D721Med (cell line): Measurements from ENCODE around the gene ANKRD62.
"Not testable (repeated sequence)": the region's sequence is repeated elsewhere in the genome, so short reads cannot be mapped to it uniquely, and the experiment has no call there.

ENCODE experiments used
- DNase-seq: peaks from one replicate; pipeline ENCODE4 v3.0.0; 2011; ENCODE audit warnings: low spot score; ENCODE audit not compliant: insufficient read length
- FAIRE-seq: peaks from 2 replicates; lab custom pipeline; 2011; peaks lifted over from hg19 to GRCh38; lab: Jason Lieb, UNC
- CTCF ChIP-seq: IDR thresholded peaks from 2 replicates; pipeline ENCODE4 v1.5.1; 2012; ENCODE audit warnings: mild to moderate bottlenecking, control low read depth; ENCODE audit not compliant: insufficient read depth; ENCODE audit errors: missing control alignments

ANKRD62 gene

GRCh38 chr18:12066910-12067511 lies 26.6 kb upstream of the ANKRD62 start:
- no peak for TF ChIP-seq CTCF
- FAIRE-seq (no peak), DNase-seq (no peak)

GRCh38 chr18:12067671-12068070 lies 26.0 kb upstream of the ANKRD62 start:
- TF ChIP-seq CTCF, result no peak
- FAIRE-seq (no peak), DNase-seq (no peak)

GRCh38 chr18:12068316-12068949 lies 25.2 kb upstream of the ANKRD62 start:
- not testable (repeated sequence) for DNase-seq, FAIRE-seq

GRCh38 chr18:12068950-12069320 lies 24.7 kb upstream of the ANKRD62 start:
- no peak for TF ChIP-seq CTCF
- DNase-seq (no peak), FAIRE-seq (no peak)

- not testable (repeated sequence) for FAIRE-seq
Measured at GRCh38 chr18:12071066-12071465, 22.6 kb upstream of the ANKRD62 start.

GRCh38 chr18:12072996-12073395 lies 20.6 kb upstream of the ANKRD62 start:
- DNase-seq (no peak), FAIRE-seq (no peak)

More at GRCh38 chr18:12071066-12071465, 22.6 kb upstream of the ANKRD62 start:
- DNase-seq, result not testable (repeated sequence)

GRCh38 chr18:12074736-12075135 lies 18.9 kb upstream of the ANKRD62 start:
- DNase-seq (no peak), FAIRE-seq (no peak)
- no peak for TF ChIP-seq CTCF

More at GRCh38 chr18:12072996-12073395, 20.6 kb upstream of the ANKRD62 start:
- no peak for TF ChIP-seq CTCF

- no peak for TF ChIP-seq CTCF
- DNase-seq (no peak), FAIRE-seq (no peak)
Measured at GRCh38 chr18:12076424-12077140, 17.1 kb upstream of the ANKRD62 start.

GRCh38 chr18:12077994-12078393 lies 15.6 kb upstream of the ANKRD62 start:
- not testable (repeated sequence) for FAIRE-seq, DNase-seq
